DND-41 (cell line): ENCODE results near the gene TNS1.

ENCODE experiments used
- ATAC-seq: fragments of 200-7000 bp; cut with Tn5 transposase; 3 replicates; pipeline ENCODE4 v1.9.1; 2021; ENCODE audit warnings: low read depth; ENCODE audit not compliant: insufficient read depth
- DNase-seq: peaks from one replicate; pipeline ENCODE4 v3.0.0-alpha.2; 2020
- H2AFZ ChIP-seq: 2 replicates; pipeline ENCODE4 v1.6.0; 2012; ENCODE audit warnings: low read depth, low read length
- H3K27ac ChIP-seq: 2 replicates; pipeline ENCODE4 v1.5.1; 2012; ENCODE audit warnings: low read length, inconsistent platforms
- H3K27me3 ChIP-seq: fragments of 200-600 bp; sonication (generic); 2 replicates; pipeline ENCODE4 v1.6.0; 2012; ENCODE audit warnings: low read length, mild to moderate bottlenecking, inconsistent platforms; ENCODE audit not compliant: insufficient read depth, poor library complexity
- H3K36me3 ChIP-seq: 2 replicates; pipeline ENCODE4 v1.5.1; 2012; ENCODE audit warnings: low read length, inconsistent platforms; ENCODE audit not compliant: insufficient read depth
- H3K4me1 ChIP-seq: 2 replicates; pipeline ENCODE4 v1.5.1; 2012; ENCODE audit warnings: mild to moderate bottlenecking, low read length; ENCODE audit not compliant: insufficient read depth
- H3K4me2 ChIP-seq: 2 replicates; pipeline ENCODE4 v1.6.0; 2012; ENCODE audit warnings: mild to moderate bottlenecking, moderate library complexity, low read length, inconsistent platforms; ENCODE audit not compliant: insufficient read depth
- H3K4me3 ChIP-seq, 2 experiments: fragments of 200-600 bp in 1 of 2; shearing (Covaris generic) in 1 of 2; 2 replicates each; pipeline ENCODE4 v1.5.1; 2012 to 2016; ENCODE audit warnings: inconsistent platforms in 2 of 2, low read length in 2 of 2, mild to moderate bottlenecking in 2 of 2, low read depth in 1 of 2, moderate library complexity in 1 of 2
- H3K79me2 ChIP-seq: 2 replicates; pipeline ENCODE4 v1.6.0; 2012; ENCODE audit warnings: low read length, inconsistent platforms; ENCODE audit not compliant: insufficient read depth
- H3K9ac ChIP-seq: 2 replicates; pipeline ENCODE4 v1.6.0; 2012; ENCODE audit warnings: low read depth, mild to moderate bottlenecking, inconsistent platforms, low read length, moderate library complexity
- H3K9me3 ChIP-seq: 2 replicates; pipeline ENCODE4 v1.5.1; 2012; ENCODE audit warnings: low read length, moderate library complexity, mild to moderate bottlenecking, inconsistent platforms; ENCODE audit not compliant: insufficient read depth, severe bottlenecking
- H4K20me1 ChIP-seq: 2 replicates; pipeline ENCODE4 v1.6.0; 2012; ENCODE audit warnings: low read length; ENCODE audit not compliant: insufficient read depth
- CTCF ChIP-seq: IDR thresholded peaks from 2 replicates; pipeline ENCODE4 v1.5.1; 2012; ENCODE audit warnings: borderline replicate concordance, low read length, moderate library complexity, mild to moderate bottlenecking; ENCODE audit not compliant: poor library complexity, severe bottlenecking; ENCODE audit errors: extremely low read depth
- EZH2 ChIP-seq: IDR thresholded peaks from 3 replicates; pipeline ENCODE4 v1.6.1; 2012; ENCODE audit warnings: borderline replicate concordance, low read depth, mild to moderate bottlenecking, moderate library complexity, low read length, inconsistent platforms; ENCODE audit not compliant: severe bottlenecking

Gene TNS1

GRCh38 chr2:218022131-218022850 lies 19.5 kb upstream of the TNS1 start:
- Histone ChIP-seq H3K4me2 (no peak overlapping the region), H3K9me3 (no peaks in the 10 kb centered on the region), H4K20me1 (peaks cover 3% of the 10 kb centered on the region; the same call in 1 of the 2 replicates), H3K27ac (no peak overlapping the region), H3K9ac (no peak overlapping the region), H3K27me3 (peaks cover 5% of the 10 kb centered on the region), H2AFZ (no peak overlapping the region), H3K4me1 (no peaks in the 10 kb centered on the region), H3K4me3 (no peak overlapping the region), H3K36me3 (no peaks in the 10 kb centered on the region), H3K79me2 (no peaks in the 10 kb centered on the region)
- DNase-seq (no peak), ATAC-seq (no peak)
- TF ChIP-seq EZH2 (no peak), CTCF (no peak)

- Histone ChIP-seq H3K4me3 (no peak overlapping the region), H3K27ac (no peak overlapping the region), H2AFZ (no peak overlapping the region), H3K79me2 (no peaks in the 10 kb centered on the region), H3K36me3 (no peaks in the 10 kb centered on the region), H3K9ac (no peak overlapping the region), H3K4me2 (no peak overlapping the region), H3K9me3 (no peaks in the 10 kb centered on the region), H3K27me3 (peaks cover 5% of the 10 kb centered on the region), H4K20me1 (peaks cover 3% of the 10 kb centered on the region; the same call in 1 of the 2 replicates), H3K4me1 (no peaks in the 10 kb centered on the region)
- DNase-seq (no peak), ATAC-seq (no peak)
- TF ChIP-seq EZH2 (no peak), CTCF (no peak)
Measured at GRCh38 chr2:218021536-218022071, 18.8 kb upstream of the TNS1 start.

- H2AFZ ChIP-seq: no peak overlapping the region
- H3K4me1 ChIP-seq: no peaks in the 10 kb centered on the region
- no peaks in the 10 kb centered on the region for H3K9me3 ChIP-seq
- no peak overlapping the region for H3K4me3 ChIP-seq
- no peak for ATAC-seq
- H4K20me1 ChIP-seq: peaks cover 3% of the 10 kb centered on the region; the same call in 1 of the 2 replicates
- TF ChIP-seq CTCF: no peak
- TF ChIP-seq EZH2: no peak
- H3K9ac ChIP-seq: no peak overlapping the region
- peaks cover 5% of the 10 kb centered on the region for H3K27me3 ChIP-seq
- no peak overlapping the region for H3K4me2 ChIP-seq
- H3K79me2 ChIP-seq: no peaks in the 10 kb centered on the region
- H3K36me3 ChIP-seq: no peaks in the 10 kb centered on the region
- H3K27ac ChIP-seq: no peak overlapping the region
- no peak for DNase-seq
Measured at GRCh38 chr2:218020966-218021535, 18.3 kb upstream of the TNS1 start.
